ENCODE results near the gene IL1RAPL1.

IL1RAPL1 gene

DNA sequence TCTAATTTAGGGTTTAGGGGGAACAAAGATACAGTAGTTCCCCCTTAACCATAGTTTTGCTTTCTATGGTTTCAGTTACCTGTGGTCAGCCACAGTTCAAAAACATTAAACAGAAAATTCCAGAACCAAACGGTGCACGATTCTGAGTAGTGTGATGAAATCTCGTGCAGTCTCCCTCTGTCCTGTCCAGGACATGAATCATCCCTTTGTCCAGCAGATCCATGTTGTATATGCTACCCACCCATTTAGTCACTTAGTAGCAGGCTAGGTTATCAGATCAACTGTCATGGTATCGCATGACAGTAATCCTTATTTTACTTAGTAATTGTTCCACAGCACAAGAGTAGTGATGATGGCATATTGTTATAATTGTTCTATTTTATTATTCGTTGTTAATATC lies 556.1 kb downstream of the IL1RAPL1 start:
- no peak for DNase-seq

- no peak for DNase-seq
Observed at GRCh38 chrX:29143756-29144155, 556.5 kb downstream of the IL1RAPL1 start.

DNA sequence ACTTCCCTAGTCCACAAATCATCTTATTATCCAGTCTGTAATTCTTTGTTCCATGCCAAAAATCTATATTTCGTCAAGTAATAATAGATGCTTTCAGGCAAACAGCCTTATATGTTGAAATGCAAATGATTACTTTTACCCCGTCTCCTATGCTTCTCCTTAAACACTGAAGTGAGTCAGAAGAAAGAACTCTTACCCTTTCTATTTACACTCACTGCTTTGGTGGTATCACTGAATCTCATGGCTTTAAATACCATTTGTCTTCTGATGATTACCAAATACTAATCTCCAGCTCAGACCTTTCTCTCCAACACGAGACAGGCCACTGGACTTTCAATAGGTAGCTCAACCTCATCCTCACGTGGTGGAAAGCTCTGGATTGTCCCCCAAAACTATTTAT lies 558.1 kb downstream of the IL1RAPL1 start:
- no peak for DNase-seq

DNA sequence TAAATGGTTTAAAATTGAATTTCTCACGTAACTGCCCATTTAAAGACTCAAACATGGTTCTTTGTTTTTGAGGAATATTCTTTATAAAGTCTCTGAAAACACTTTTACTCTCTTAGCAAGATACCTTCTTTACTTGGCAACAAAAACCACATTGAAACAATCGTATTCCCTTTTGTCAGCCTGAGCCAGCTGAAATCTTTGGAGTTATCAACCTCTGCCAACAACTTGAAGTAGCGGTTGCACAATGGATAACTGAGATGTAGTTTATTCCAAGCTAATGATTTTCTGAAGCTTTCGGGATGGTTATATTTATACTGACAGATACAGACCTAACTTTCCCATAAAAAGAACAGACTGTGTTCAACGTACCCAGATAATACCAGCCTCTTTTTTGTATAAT lies 561.3 kb downstream of the IL1RAPL1 start:
- no peak for DNase-seq

GRCh38 chrX:29155286-29155685 lies 568.0 kb downstream of the IL1RAPL1 start:
- DNase-seq = no peak

DNA sequence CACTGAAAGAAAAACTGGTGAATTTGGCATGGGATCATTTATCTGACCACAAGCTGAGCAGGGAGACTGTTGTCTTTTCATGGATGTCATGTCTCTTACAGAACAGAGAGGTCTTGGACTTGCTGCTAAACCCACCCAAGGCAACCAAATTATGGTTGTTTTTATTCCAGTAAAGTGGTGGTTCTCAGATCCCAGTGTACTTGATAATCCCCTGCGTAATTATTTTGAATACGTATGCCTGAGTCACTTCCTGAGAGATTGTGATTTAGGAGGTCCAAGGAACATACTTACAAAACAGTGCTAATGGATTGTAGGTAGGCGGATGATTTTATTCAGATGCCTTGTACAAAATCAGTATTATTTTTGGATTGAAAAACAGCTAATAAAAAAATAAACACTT lies 585.6 kb downstream of the IL1RAPL1 start:
- DNase-seq = no peak

DNA sequence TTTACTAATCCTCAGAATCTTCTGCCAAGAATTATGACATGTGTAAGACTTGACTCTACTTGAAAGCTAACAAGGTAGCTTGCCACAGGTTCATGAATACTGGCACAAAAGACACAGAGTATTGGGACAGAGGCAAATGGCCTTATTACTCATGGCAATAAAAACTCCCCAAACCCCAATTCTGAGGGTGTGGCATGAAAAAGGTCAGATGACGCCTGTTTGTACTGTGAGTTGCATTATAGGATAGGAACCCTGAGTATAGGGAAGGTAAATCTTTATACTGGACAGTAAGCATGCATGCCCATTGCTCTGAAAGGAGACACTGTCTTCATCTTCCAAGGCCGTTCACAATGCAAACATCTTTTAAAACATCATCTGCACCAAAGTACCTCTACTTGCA lies 600.0 kb downstream of the IL1RAPL1 start:
- no peak for DNase-seq

DNA sequence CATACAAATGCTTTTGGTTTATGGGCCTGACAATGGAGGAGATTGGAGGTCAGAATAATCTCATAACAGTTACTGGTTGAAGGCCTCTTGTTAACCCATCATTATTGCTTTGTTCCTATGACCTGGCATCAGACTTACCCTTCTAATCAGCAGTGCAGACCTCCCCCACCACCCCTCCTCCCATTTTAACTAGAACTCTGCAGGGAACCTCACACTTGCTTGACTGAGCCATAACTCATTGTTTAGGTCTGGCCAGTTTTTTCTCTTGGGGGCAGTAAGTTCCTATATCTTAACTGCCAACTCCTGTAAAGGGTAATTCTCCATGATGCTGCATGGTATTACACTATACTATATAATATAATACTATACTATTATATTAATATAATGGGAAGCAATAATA lies 609.3 kb downstream of the IL1RAPL1 start:
- no peak for DNase-seq

- no peak for DNase-seq
Observed at GRCh38 chrX:29215251-29215650, 628.0 kb downstream of the IL1RAPL1 start.

- DNase-seq = no peak
Observed at GRCh38 chrX:29225670-29226069, 638.4 kb downstream of the IL1RAPL1 start.

DNA sequence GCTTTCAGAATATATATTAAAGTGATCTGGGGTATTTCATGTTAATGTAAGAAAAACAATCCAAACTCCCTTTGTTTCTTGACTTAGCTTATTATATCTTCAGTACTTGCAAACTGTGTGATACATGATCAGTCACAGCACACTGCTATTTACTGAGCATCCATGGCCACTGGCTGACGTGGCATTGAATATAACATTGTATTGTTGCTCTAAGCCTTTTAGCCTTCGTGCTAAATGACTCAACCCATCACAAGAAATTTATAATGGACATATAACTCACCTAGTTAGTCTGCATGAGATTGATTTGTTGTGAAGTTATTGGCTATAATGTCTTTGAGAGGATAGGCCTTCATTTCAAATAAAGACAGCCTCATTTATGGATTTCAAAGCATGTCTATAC lies 642.6 kb downstream of the IL1RAPL1 start:
- no peak for DNase-seq

- DNase-seq = no peak
Observed at GRCh38 chrX:29231800-29232199, 644.6 kb downstream of the IL1RAPL1 start.

DNA sequence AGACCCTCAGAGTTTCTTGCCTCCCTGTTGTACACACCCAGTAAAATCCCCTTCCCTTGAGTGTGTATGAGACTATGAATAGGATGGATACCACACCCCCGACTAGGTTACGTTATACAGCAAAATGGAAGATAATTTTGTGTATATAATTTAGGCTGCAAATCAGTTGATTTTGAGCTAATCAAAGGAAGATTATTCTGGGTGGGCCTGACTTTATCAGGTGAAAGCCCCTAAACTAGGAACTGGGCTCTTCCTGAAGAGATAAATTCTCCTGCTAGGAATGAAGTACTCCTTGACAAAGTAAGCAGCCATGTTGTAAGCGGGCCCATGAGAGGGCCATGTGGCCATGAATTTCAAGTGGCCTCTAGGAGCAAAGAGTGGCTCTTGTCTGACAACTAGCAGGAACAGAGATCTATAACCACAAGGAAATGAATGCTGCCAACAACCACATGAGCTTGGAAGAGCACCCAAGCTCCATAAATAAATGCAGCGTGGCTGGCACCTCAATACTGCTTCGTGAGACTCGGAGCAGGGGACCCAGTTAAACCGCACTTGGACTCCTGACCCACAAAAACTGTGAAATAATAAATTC lies 646.4 kb downstream of the IL1RAPL1 start:
- no peak for DNase-seq

GRCh38 chrX:29237972-29238371 lies 650.7 kb downstream of the IL1RAPL1 start:
- DNase-seq = no peak

DNA sequence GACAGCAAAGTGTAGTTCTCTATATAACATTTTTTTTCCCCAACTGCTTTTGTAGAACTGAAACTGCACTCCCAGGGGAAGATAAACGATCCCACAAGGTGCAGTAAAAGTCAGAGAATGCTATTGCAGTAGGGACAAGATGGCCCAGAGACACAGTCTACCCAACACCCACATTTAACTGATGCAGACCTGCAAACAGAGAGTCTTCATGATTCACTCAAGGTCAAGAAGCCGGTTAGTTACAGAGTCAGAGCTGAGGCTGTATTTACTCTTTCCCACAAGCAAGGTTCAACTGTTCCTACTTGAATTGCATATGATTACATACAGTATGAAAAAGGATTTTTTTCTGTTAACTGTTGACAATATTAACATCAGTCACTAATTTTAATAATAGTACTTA lies 654.6 kb downstream of the IL1RAPL1 start:
- DNase-seq = no peak

- DNase-seq = no peak
Observed at GRCh38 chrX:29242856-29243255, 655.6 kb downstream of the IL1RAPL1 start.

DNA sequence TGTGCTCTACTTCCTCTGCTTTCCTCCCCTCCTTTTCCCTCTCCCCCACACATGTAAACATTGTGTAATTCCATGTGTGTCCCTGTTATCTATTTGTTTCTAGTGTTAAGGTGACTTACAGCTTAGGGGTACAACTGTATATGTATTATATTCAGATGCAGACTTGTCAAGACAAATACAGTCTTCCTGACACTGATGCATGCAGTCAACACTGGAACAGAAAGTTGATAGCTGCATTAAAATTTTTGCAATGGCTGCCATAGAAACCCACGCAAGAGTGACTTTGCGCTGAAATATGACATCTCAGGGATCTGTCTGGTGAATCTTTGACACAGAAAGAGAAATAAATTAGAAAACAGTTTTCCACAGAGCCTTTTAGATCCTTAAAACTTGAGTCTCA lies 656.7 kb downstream of the IL1RAPL1 start:
- no peak for DNase-seq

DNA sequence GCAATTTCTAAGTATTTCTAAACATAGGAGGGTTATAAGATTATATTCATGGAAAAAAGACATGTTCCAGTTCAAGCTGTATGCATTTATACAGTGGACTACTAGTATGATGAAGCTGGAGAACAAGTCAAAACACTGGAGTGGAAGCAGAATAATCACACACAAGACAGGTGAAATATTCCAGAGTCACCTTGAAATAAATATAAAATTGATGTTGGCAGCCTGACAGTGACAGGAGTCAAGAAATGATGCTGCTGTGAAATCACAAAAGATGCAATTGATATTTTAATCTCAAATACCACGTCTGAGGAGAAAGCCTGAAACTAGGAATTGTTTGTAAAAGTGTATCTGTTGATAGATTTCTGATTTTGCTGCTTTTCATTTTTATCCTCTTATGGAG lies 667.3 kb downstream of the IL1RAPL1 start:
- no peak for DNase-seq

- no peak for DNase-seq
Observed at GRCh38 chrX:29257521-29257920, 670.3 kb downstream of the IL1RAPL1 start.

GRCh38 chrX:29269390-29269789 lies 682.1 kb downstream of the IL1RAPL1 start:
- DNase-seq = no peak

DNA sequence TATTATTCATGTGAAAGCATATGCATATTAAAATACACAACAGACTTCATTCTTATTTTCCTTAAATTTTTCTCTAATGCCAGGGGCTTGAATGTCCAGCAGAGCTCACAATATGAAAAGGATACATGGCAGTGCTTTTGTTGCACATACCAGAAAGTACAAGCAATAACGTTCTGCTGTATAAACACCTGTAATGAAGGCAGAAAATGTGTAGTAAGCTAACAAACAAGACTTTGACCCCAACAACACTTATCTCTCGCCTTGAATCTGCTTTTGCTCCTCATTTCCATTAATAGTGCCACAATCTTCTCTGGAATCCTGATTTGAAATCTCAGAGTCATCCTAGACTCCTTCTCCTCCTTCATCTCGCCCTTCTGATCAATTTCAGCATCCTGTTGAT lies 687.3 kb downstream of the IL1RAPL1 start:
- no peak for DNase-seq

- DNase-seq = no peak
Observed at GRCh38 chrX:29275928-29276327, 688.7 kb downstream of the IL1RAPL1 start.

- DNase-seq = no peak
Observed at GRCh38 chrX:29281078-29281742, 694.0 kb downstream of the IL1RAPL1 start.

GRCh38 chrX:29285664-29286063 lies 698.4 kb downstream of the IL1RAPL1 start:
- DNase-seq = no peak

GRCh38 chrX:29295987-29296680 lies 708.9 kb downstream of the IL1RAPL1 start:
- DNase-seq = no peak

Data from activated naive CD4-positive, alpha-beta T cell (primary cell).